ENCODE results near the gene CTBS.

DNA sequence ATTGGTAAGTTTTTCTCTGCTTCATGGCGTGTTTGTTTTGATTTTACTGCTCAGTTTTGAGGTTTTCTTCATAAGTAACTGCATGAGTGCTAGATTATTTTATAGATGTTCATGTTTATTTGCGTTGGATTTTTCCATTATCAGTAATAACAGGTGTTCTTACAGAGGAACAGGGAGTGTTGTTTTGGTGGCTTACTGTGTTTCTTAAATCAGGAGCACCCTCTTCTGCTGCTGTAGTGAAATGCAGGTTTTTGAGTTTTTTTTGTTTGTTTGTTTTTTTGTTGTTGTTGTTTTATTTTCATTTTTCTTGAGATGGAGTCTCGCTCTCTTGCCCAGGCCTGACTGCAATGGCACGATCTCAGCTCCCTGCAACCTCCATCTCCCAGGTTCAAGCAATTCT is 32.6 kb downstream of the CTBS start:
- TF ChIP-seq, protein P1, sequence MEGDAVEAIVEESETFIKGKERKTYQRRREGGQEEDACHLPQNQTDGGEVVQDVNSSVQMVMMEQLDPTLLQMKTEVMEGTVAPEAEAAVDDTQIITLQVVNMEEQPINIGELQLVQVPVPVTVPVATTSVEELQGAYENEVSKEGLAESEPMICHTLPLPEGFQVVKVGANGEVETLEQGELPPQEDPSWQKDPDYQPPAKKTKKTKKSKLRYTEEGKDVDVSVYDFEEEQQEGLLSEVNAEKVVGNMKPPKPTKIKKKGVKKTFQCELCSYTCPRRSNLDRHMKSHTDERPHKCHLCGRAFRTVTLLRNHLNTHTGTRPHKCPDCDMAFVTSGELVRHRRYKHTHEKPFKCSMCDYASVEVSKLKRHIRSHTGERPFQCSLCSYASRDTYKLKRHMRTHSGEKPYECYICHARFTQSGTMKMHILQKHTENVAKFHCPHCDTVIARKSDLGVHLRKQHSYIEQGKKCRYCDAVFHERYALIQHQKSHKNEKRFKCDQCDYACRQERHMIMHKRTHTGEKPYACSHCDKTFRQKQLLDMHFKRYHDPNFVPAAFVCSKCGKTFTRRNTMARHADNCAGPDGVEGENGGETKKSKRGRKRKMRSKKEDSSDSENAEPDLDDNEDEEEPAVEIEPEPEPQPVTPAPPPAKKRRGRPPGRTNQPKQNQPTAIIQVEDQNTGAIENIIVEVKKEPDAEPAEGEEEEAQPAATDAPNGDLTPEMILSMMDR (IDR thresholded peaks at IDR 0.05), result peak in 1 of 4 experiments; percentile 16
- TF ChIP-seq POLR2AphosphoS5 (IDR thresholded peaks at IDR 0.05), result no peak
- no peak for TF ChIP-seq POLR2A (IDR thresholded peaks at IDR 0.05)
- no peak for TF ChIP-seq EP300 (IDR thresholded peaks at IDR 0.05)

Data from gastroesophageal sphincter (tissue), 3 donors.